RWPE2 (cell line): ENCODE results near the gene REV1.

Source experiments
- ATAC-seq: fragments of 200-7000 bp; cut with Tn5 transposase; 3 replicates; pipeline ENCODE4 v1.9.1; 2021; ENCODE audit warnings: low read depth
- DNase-seq: peaks from one replicate; pipeline ENCODE4 v3.0.0-alpha.2; 2020; ENCODE audit warnings: low spot score
- H3K27ac ChIP-seq: fragments of 450-650 bp; 2 replicates; pipeline ENCODE4 v1.5.1; 2017; ENCODE audit warnings: mild to moderate bottlenecking; ENCODE audit not compliant: poor library complexity, severe bottlenecking
- H3K27me3 ChIP-seq: fragments of 250-450 bp; sonication (Bioruptor Pico); 2 replicates; pipeline ENCODE4 v1.5.1; 2021; ENCODE audit warnings: mild to moderate bottlenecking, moderate library complexity; ENCODE audit not compliant: insufficient read depth, poor library complexity, severe bottlenecking
- H3K36me3 ChIP-seq: fragments of 250-450 bp; sonication (Bioruptor Pico); 2 replicates; pipeline ENCODE4 v1.5.1; 2020; ENCODE audit warnings: low read depth, mild to moderate bottlenecking, moderate library complexity
- H3K4me1 ChIP-seq: fragments of 250-450 bp; sonication (Bioruptor Pico); 2 replicates; pipeline ENCODE4 v1.5.1; 2021; ENCODE audit warnings: mild to moderate bottlenecking, moderate library complexity; ENCODE audit not compliant: insufficient read depth, poor library complexity, severe bottlenecking
- H3K4me3 ChIP-seq: fragments of 250-450 bp; sonication (Bioruptor Pico); 2 replicates; pipeline ENCODE4 v1.5.1; 2021; ENCODE audit warnings: mild to moderate bottlenecking, moderate library complexity; ENCODE audit not compliant: severe bottlenecking
- H3K9me3 ChIP-seq: fragments of 250-450 bp; sonication (Bioruptor Pico); 2 replicates; pipeline ENCODE4 v1.5.1; 2021; ENCODE audit warnings: mild to moderate bottlenecking, moderate library complexity; ENCODE audit not compliant: severe bottlenecking
- CTCF ChIP-seq: fragments of 450-650 bp; IDR thresholded peaks from one replicate; pipeline ENCODE4 v1.5.1; 2017; ENCODE audit warnings: mild to moderate bottlenecking, moderate library complexity; ENCODE audit not compliant: poor library complexity, severe bottlenecking

Gene REV1

DNA sequence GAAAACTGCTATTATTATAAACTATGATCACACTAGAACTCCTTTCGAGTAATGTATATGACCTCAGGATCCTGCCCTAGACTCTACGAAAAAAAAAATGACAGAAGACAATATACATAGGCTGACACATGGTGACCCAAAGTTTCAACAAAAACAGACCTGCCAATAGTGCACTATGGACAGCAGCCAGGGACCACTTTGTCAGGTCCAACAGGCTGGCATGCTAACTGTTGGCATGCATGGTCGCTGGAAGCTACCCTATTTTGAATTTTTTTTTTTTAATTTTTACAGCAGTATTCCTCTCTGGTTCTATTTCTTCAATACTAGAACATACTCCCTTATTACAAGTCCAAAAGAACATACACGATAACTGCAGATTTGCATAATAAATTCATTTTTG is 38.1 kb downstream of the REV1 start:
- ATAC-seq (no peak), DNase-seq (no peak)
- H3K4me3 ChIP-seq: no peak overlapping the region
- H3K4me1 ChIP-seq: peaks cover 23% of the 10 kb centered on the region
- no peak for TF ChIP-seq CTCF
- H3K9me3 ChIP-seq: no peaks in the 10 kb centered on the region
- no peak overlapping the region for H3K27ac ChIP-seq
- peaks cover 86% of the 10 kb centered on the region for H3K36me3 ChIP-seq
- no peaks in the 10 kb centered on the region for H3K27me3 ChIP-seq

GRCh38 chr2:99451280-99451679 is 38.5 kb downstream of the REV1 start:
- no peaks in the 10 kb centered on the region for H3K27me3 ChIP-seq
- no peak for TF ChIP-seq CTCF
- peaks cover 23% of the 10 kb centered on the region for H3K4me1 ChIP-seq
- DNase-seq: no peak
- no peak overlapping the region for H3K4me3 ChIP-seq
- ATAC-seq: no peak
- H3K27ac ChIP-seq: no peak overlapping the region
- no peaks in the 10 kb centered on the region for H3K9me3 ChIP-seq
- H3K36me3 ChIP-seq: peaks cover 85% of the 10 kb centered on the region

DNA sequence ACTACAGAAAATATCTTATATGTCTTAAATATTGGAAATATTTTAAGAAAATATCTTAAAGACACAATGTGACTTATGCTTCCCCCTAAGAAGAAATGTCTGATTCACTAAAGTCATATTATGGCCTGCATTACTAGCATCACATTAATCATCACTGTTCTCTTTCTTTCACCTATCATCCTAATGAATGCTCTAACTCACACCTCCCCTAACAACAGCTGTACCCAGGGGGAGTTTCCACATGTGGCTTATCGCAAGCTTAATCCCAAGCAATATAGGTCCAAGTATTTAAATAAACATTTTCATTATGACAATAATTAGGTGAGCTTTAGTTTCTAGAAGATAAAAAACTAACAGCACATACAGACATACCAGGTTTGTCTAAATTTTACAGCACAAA is 39.6 kb downstream of the REV1 start:
- H3K36me3 ChIP-seq: peaks cover 84% of the 10 kb centered on the region

GRCh38 chr2:99448556-99448955 is 41.3 kb downstream of the REV1 start:
- TF ChIP-seq CTCF: no peak
- no peak overlapping the region for H3K4me3 ChIP-seq
- peak overlapping the region; percentile 47 for H3K27ac ChIP-seq
- H3K36me3 ChIP-seq: peaks cover 72% of the 10 kb centered on the region
- DNase-seq (no peak), ATAC-seq (peak; percentile 96)
- no peaks in the 10 kb centered on the region for H3K9me3 ChIP-seq
- H3K27me3 ChIP-seq: no peaks in the 10 kb centered on the region
- H3K4me1 ChIP-seq: peaks cover 33% of the 10 kb centered on the region

More for the DNA sequence above, 39.6 kb downstream of the REV1 start:
- ATAC-seq (no peak), DNase-seq (no peak)
- Histone ChIP-seq H3K27me3 (no peaks in the 10 kb centered on the region), H3K4me1 (peaks cover 27% of the 10 kb centered on the region), H3K9me3 (no peaks in the 10 kb centered on the region), H3K4me3 (no peak overlapping the region), H3K27ac (peak overlapping the region; percentile 47)
- TF ChIP-seq CTCF: no peak

DNA sequence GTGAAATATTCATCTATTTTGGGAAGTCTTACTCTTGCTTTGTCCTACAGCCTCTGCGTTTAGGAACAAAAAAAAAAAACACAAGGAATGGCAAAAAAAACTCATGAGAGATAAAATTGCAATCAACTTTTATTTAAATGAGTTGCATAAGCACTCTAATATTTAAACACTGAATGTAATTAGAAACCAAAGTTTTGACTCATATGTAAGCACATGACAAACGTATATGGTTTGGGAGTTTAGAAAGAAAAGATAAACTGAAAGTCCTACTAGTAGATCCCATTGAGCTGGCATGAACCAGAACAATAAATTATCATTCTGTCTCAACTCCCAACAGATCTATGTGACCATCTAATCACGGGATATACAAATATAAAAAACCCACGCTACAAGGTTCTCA is 44.8 kb downstream of the REV1 start:
- Histone ChIP-seq H3K4me3 (no peak overlapping the region), H3K9me3 (no peaks in the 10 kb centered on the region), H3K36me3 (peaks cover 79% of the 10 kb centered on the region), H3K27me3 (no peaks in the 10 kb centered on the region), H3K27ac (peak overlapping the region; percentile 14), H3K4me1 (peaks cover 24% of the 10 kb centered on the region)
- TF ChIP-seq CTCF: no peak
- ATAC-seq (no peak), DNase-seq (no peak)
